NT2/D1 (cell line): ENCODE measurements around the gene FNBP1L.

Experiments
- YY1 ChIP-seq: IDR thresholded peaks from 2 replicates; pipeline ENCODE4 v1.6.1; 2011; ENCODE audit not compliant: insufficient read length, insufficient read depth
- ZNF274 ChIP-seq: IDR thresholded peaks from 2 replicates; pipeline ENCODE4 v1.6.1; 2011; ENCODE audit warnings: mild to moderate bottlenecking, low read depth, low read length

GRCh38 chr1:93599479-93599878 lies 151.6 kb downstream of the FNBP1L start:
- TF ChIP-seq ZNF274, result no peak
- TF ChIP-seq YY1, result no peak
